Duodenal mucosa (tissue), 2 donors: ENCODE results near the gene YEATS4.
A peak's percentile ranks its signal among the peaks of the same experiment; 100 is the strongest.
"Not testable (repeated sequence)": the region's sequence is repeated elsewhere in the genome, so short reads cannot be mapped to it uniquely, and the experiment has no call there.

ENCODE experiments used
- H3K27ac ChIP-seq: one replicate; pipeline ENCODE4 v1.7.0; 2013; ENCODE audit warnings: low read depth, low read length
- H3K27me3 ChIP-seq, 2 donors: one replicate each; pipeline ENCODE4 v1.7.0; 2013; ENCODE audit warnings: low read length in 2 of 2, control low read depth in 1 of 2; ENCODE audit not compliant: insufficient read depth in 2 of 2, control insufficient read depth in 1 of 2
- H3K36me3 ChIP-seq, 2 donors: one replicate each; pipeline ENCODE4 v1.7.0; 2013; ENCODE audit warnings: low read length in 2 of 2, control low read depth in 1 of 2; ENCODE audit not compliant: insufficient read depth in 2 of 2, control insufficient read depth in 1 of 2
- H3K4me1 ChIP-seq, 2 donors: one replicate each; pipeline ENCODE4 v1.7.0; 2013; ENCODE audit warnings: low read length in 2 of 2, control low read depth in 1 of 2; ENCODE audit not compliant: insufficient read depth in 2 of 2, control insufficient read depth in 1 of 2
- H3K4me3 ChIP-seq, 2 donors: one replicate each; pipeline ENCODE4 v1.7.0; 2013; ENCODE audit warnings: low read length in 2 of 2, low read depth in 1 of 2
- H3K9ac ChIP-seq, 2 donors: one replicate each; pipeline ENCODE4 v1.7.0; 2013; ENCODE audit warnings: low read length in 2 of 2, low read depth in 1 of 2
- H3K9me3 ChIP-seq, 2 donors: one replicate each; pipeline ENCODE4 v1.7.0; 2013; ENCODE audit warnings: low read length in 2 of 2, control low read depth in 1 of 2; ENCODE audit not compliant: control insufficient read depth in 1 of 2

YEATS4 gene

GRCh38 chr12:69359531-69360347 lies at the start of gene YEATS4:
Gene YEATS4, plus strand, starts transcription at chr12:69359743. Its CDS starts 230 bp downstream, at chr12:69359973.
- Histone ChIP-seq H3K4me3 (peak within 1 kb of the TSS; percentile 85 to 98), H3K4me1 (peaks cover 5 to 11% of the 10 kb centered on the region in 2 donors)

GRCh38 chr12:69313209-69313608 lies 46.3 kb upstream of the YEATS4 start:
- peaks cover 0 to 2% of the 10 kb centered on the region in 2 donors for H3K4me1 ChIP-seq
- H3K36me3 ChIP-seq = no peaks in the 10 kb centered on the region
- H3K9me3 ChIP-seq = no peaks in the 10 kb centered on the region
- no peak overlapping the region for H3K9ac ChIP-seq
- no peak overlapping the region for H3K4me3 ChIP-seq
- H3K27ac ChIP-seq = no peak overlapping the region
- no peaks in the 10 kb centered on the region for H3K27me3 ChIP-seq

More at GRCh38 chr12:69359531-69360347, at the start of gene YEATS4:
- Histone ChIP-seq H3K27ac (peak within 1 kb of the TSS; percentile 97), H3K27me3 (no peaks in the 10 kb centered on the region), H3K9me3 (no peaks in the 10 kb centered on the region), H3K36me3 (peaks cover 0 to 8% of the 10 kb centered on the region in 2 donors), H3K9ac (peak within 1 kb of the TSS; percentile 63 to 87)

DNA sequence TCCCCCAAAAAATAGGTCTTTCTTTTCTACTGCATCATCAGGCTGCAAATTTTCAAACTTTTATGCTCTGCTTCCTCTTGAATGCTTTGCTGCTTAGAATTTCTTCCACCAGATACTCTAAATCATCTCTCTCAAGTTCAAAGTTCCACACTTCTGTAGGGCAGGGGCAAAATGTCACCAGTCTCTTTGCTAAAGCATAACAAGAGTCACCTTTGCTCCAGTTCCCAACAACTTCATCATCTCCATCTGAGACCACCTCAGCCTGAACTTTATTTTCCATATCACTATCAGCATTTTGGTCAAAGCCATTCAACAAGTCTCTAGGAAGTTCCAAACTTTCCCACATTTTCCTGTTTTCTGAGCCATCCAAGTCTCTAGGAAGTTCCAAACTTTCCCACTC lies 42.8 kb upstream of the YEATS4 start:
- not testable (repeated sequence) for H3K36me3 ChIP-seq, H3K9ac ChIP-seq, H3K4me3 ChIP-seq, H3K9me3 ChIP-seq, H3K27me3 ChIP-seq, H3K27ac ChIP-seq, H3K4me1 ChIP-seq

- not testable (repeated sequence) for H3K4me1 ChIP-seq, H3K9ac ChIP-seq, H3K27ac ChIP-seq, H3K4me3 ChIP-seq, H3K36me3 ChIP-seq, H3K27me3 ChIP-seq, H3K9me3 ChIP-seq
Measured at GRCh38 chr12:69317233-69317632, 42.3 kb upstream of the YEATS4 start.

DNA sequence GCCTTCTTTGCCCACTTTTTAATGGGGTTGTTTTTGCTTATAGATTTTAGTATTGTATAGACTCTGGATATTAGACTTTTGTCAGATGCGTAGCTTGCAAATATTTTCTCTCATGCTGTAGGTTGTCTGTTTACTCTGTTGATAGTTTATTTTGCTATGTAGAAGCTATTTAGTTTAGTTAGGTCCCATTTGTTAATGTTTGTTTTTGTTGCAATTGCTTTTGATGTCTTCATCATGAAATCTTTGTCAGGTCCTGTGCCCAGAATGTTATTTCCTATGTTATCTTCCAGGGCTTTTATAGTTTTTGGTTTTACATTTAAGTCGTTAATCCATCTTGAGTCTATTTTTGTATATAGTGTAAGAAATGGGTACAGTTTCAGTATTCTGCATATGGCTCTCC lies 41.3 kb upstream of the YEATS4 start:
- no peaks in the 10 kb centered on the region for H3K27me3 ChIP-seq
- H3K9me3 ChIP-seq = peaks cover 0 to 2% of the 10 kb centered on the region in 2 donors

GRCh38 chr12:69321351-69321750 lies 38.2 kb upstream of the YEATS4 start:
- Histone ChIP-seq H3K9ac (no peak overlapping the region), H3K4me1 (no peaks in the 10 kb centered on the region), H3K27ac (no peak overlapping the region), H3K36me3 (no peaks in the 10 kb centered on the region), H3K27me3 (no peaks in the 10 kb centered on the region), H3K4me3 (no peak overlapping the region), H3K9me3 (peaks cover 0 to 2% of the 10 kb centered on the region in 2 donors)

More for the DNA sequence above, 41.3 kb upstream of the YEATS4 start:
- H3K27ac ChIP-seq = no peak overlapping the region
- H3K36me3 ChIP-seq = no peaks in the 10 kb centered on the region
- no peak overlapping the region for H3K9ac ChIP-seq
- no peaks in the 10 kb centered on the region for H3K4me1 ChIP-seq
- H3K4me3 ChIP-seq = no peak overlapping the region

GRCh38 chr12:69324797-69325466 lies 34.6 kb upstream of the YEATS4 start:
- no peak overlapping the region for H3K27ac ChIP-seq
- H3K27me3 ChIP-seq = no peaks in the 10 kb centered on the region
- H3K9ac ChIP-seq = no peak overlapping the region
- H3K36me3 ChIP-seq = no peaks in the 10 kb centered on the region
- peaks cover 0 to 2% of the 10 kb centered on the region in 2 donors for H3K9me3 ChIP-seq
- peaks cover 0 to 14% of the 10 kb centered on the region in 2 donors for H3K4me1 ChIP-seq
- no peak overlapping the region for H3K4me3 ChIP-seq

DNA sequence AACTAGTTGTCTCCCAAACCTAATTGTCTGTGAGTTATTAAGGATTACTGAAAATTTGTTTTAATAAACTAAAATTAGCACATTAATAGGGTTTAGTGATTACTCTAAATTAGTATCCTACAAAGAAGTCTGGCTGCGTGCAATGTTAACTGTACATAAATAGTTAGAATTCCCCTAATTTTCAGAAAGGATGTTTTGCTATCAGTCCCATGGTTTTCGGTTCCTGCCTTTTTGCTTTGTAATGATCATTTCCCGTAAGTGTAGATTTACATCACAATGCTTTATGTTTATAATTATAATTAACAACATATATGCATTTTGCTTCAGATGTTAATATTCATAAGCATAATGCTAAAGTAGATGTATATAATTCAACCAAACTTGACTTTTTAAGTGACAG lies 31.1 kb upstream of the YEATS4 start:
- Histone ChIP-seq H3K36me3 (no peaks in the 10 kb centered on the region), H3K9ac (peak overlapping the region in 1 of 2 donors; percentile 27), H3K4me3 (no peak overlapping the region), H3K27ac (no peak overlapping the region), H3K27me3 (no peaks in the 10 kb centered on the region), H3K4me1 (peaks cover 13 to 26% of the 10 kb centered on the region in 2 donors), H3K9me3 (no peaks in the 10 kb centered on the region)

DNA sequence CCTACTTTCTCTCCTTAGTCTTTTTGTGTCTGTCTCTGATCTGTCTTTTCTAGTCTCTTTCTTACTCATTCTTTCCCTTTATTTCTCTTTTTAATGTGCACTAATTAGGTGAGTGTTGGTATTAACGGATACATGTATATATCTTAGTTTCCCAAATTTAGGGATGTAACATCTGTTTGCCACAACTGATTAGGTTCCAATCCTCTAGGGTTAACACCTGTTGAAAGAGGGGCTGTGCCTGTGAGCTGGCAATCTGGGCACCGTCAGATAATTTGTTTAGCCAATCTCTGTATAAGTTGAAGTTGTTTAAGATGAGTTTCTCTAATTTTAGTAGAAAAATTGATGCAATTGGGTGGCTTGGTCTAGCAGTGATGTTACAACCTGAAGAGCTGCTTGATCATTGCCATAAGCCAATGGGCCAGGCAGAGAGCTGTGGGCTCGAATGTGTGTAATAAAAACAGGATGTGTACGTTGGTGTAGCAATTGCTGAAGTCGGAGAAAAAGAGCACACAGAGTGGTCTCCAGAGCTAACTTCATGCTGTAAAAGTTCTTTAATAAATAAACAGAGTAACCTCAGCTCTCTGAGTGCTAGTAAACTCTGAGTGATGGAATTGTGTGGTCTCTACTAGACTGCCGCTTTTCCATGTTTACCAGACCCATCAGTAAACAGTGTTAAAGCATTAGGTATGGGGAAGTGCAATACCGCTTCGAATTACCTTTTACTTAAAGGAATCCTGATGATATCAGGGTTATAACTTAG lies 29.7 kb upstream of the YEATS4 start:
- peaks cover 13 to 33% of the 10 kb centered on the region in 2 donors for H3K4me1 ChIP-seq
- H3K27ac ChIP-seq = peak overlapping the region; percentile 27
- H3K27me3 ChIP-seq = no peaks in the 10 kb centered on the region
- H3K4me3 ChIP-seq = peak overlapping the region; percentile 74 to 85
- H3K36me3 ChIP-seq = no peaks in the 10 kb centered on the region
- no peaks in the 10 kb centered on the region for H3K9me3 ChIP-seq
- H3K9ac ChIP-seq = peak overlapping the region; percentile 55 to 87
